Body of pancreas (tissue), 4 donors: ENCODE results near the gene LAMA5. TPM values are rescaled to one million over a fixed set of nuclear protein-coding genes. Genes with fewer than 3 reads are reported as not detected.

Experiments used
- ATAC-seq: fragments of 150-250 bp; one replicate; pipeline ENCODE4 v1.9.1; 2016
- DNase-seq, 4 donors: peaks; one replicate each; pipeline ENCODE4 v3.0.0-alpha.2; 2019
- H3K27ac ChIP-seq, 4 donors: fragments of 200-600 bp; sonication (generic); 1 replicate in 3 of 4; 2 replicates in 1 of 4; pipeline versions ENCODE4 v1.5.1 to v1.6.1; 2016 to 2019; ENCODE audit warnings: mild to moderate bottlenecking in 1 of 4, mixed read lengths in 1 of 4, moderate library complexity in 1 of 4
- H3K27me3 ChIP-seq, 2 donors: fragments of 200-600 bp; sonication (generic); one replicate each; pipeline ENCODE4 v1.6.0; 2016; ENCODE audit warnings: mild to moderate bottlenecking in 1 of 2
- H3K36me3 ChIP-seq, 2 donors: fragments of 200-600 bp; sonication (generic); replicated peaks in 1 of 2; 2 replicates each; pipeline ENCODE4 v1.5.1; 2016; ENCODE audit warnings: low read depth in 2 of 2; ENCODE audit not compliant: insufficient read depth in 1 of 2
- H3K4me1 ChIP-seq: fragments of 200-600 bp; sonication (generic); one replicate; pipeline ENCODE4 v1.6.0; 2016
- H3K4me3 ChIP-seq, 2 donors: fragments of 200-600 bp; sonication (generic); 1 replicate in 1 of 2; 2 replicates in 1 of 2; pipeline ENCODE4 v1.5.1; 2016 to 2019
- H3K9me3 ChIP-seq, 3 donors: fragments of 200-600 bp; sonication (generic); 1 replicate in 2 of 3; 2 replicates in 1 of 3; pipeline ENCODE4 v1.5.1; 2016
- CTCF ChIP-seq, 7 experiments: fragments of 450-650 bp in 4 of 7; fragments of 200-600 bp in 3 of 7; sonication (generic) in 3 of 7; IDR thresholded peaks; one replicate each; pipeline ENCODE4 v1.5.1; 2016 to 2019; ENCODE audit warnings: antibody characterized with exemption in 7 of 7
- POLR2A ChIP-seq, 3 donors: fragments of 450-650 bp; IDR thresholded peaks; one replicate each; pipeline ENCODE4 v1.6.1; 2016; ENCODE audit warnings: antibody characterized with exemption in 3 of 3, mild to moderate bottlenecking in 2 of 3
- WGBS, 2 donors: methylation state at CpG; one replicate each; pipeline ENCODE4 v1.1.5; 2017; 5-methylcytosine and 5-hydroxymethylcytosine counted together
- intact Hi-C: fragments of 100-400 bp; cut with DNase I; formaldehyde crosslinking; loops from one replicate; pipeline ENCODE4 v1.15.1; 2023
- total RNA-seq, 2 donors: library from RNA; depleted of rRNA; stranded (reverse); fragments of >200 nt; gene quantifications; one replicate each; pipeline ENCODE4 v1.1.0, GENCODE V29; 2016

LAMA5 gene
- total RNA-seq, 2 donors from 2014 or later = 115 to 185 TPM

GRCh38 chr20:62347445-62347844 lies 19.7 kb downstream of the LAMA5 start:
- Histone ChIP-seq H3K9me3 (no peaks in the 10 kb centered on the region), H3K27ac (no peak overlapping the region), H3K4me1 (no peaks in the 10 kb centered on the region), H3K4me3 (no peak overlapping the region), H3K27me3 (no peaks in the 10 kb centered on the region), H3K36me3 (peaks cover 3 to 8% of the 10 kb centered on the region in 2 donors)
- WGBS, 2 donors = 78 to 92% methylated on average over 3 to 9 of the region's 9 CpGs
- TF ChIP-seq POLR2A (IDR thresholded peaks at IDR 0.05) (no peak), CTCF (IDR thresholded peaks at IDR 0.05) (no peak)
- intact Hi-C loops = no loop called here
- DNase-seq = no peak
- ATAC-seq = no peak

- intact Hi-C loops = no loop called here
- TF ChIP-seq CTCF (IDR thresholded peaks at IDR 0.05) (no peak), POLR2A (IDR thresholded peaks at IDR 0.05) (no peak)
- Histone ChIP-seq H3K36me3 (peaks cover 3 to 8% of the 10 kb centered on the region in 2 donors), H3K9me3 (no peaks in the 10 kb centered on the region), H3K4me1 (no peaks in the 10 kb centered on the region), H3K27ac (no peak overlapping the region), H3K4me3 (no peak overlapping the region), H3K27me3 (no peaks in the 10 kb centered on the region)
- DNase-seq = no peak
- ATAC-seq = no peak
- 92 to 100% methylated on average over 2 to 9 of the region's 10 CpGs for WGBS, 2 donors
Measured at GRCh38 chr20:62347151-62347404, 20.0 kb downstream of the LAMA5 start.

GRCh38 chr20:62346398-62347150 lies 20.5 kb downstream of the LAMA5 start:
- Histone ChIP-seq H3K4me1 (no peaks in the 10 kb centered on the region), H3K27ac (no peak overlapping the region), H3K9me3 (no peaks in the 10 kb centered on the region), H3K4me3 (no peak overlapping the region), H3K27me3 (no peaks in the 10 kb centered on the region), H3K36me3 (peaks cover 3 to 8% of the 10 kb centered on the region in 2 donors)
- intact Hi-C loops = no loop called here
- no peak for DNase-seq
- TF ChIP-seq POLR2A (IDR thresholded peaks at IDR 0.05) = no peak
- no peak for TF ChIP-seq CTCF (IDR thresholded peaks at IDR 0.05)
- WGBS, 2 donors = 93 to 96% methylated on average over 8 to 25 of the region's 34 CpGs
- ATAC-seq = no peak

GRCh38 chr20:62345681-62346370 lies 21.3 kb downstream of the LAMA5 start:
- H3K9me3 ChIP-seq = no peaks in the 10 kb centered on the region
- H3K36me3 ChIP-seq = peaks cover 0 to 8% of the 10 kb centered on the region in 2 donors
- 79 to 85% methylated on average over 14 to 25 of the region's 25 CpGs for WGBS, 2 donors
- intact Hi-C loops = no loop called here
- no peaks in the 10 kb centered on the region for H3K27me3 ChIP-seq
- H3K4me1 ChIP-seq = no peaks in the 10 kb centered on the region
- DNase-seq (no peak), ATAC-seq (no peak)
- no peak overlapping the region for H3K27ac ChIP-seq
- TF ChIP-seq POLR2A (IDR thresholded peaks at IDR 0.05) (no peak), CTCF (IDR thresholded peaks at IDR 0.05) (no peak)
- no peak overlapping the region for H3K4me3 ChIP-seq

GRCh38 chr20:62344782-62345181 lies 22.3 kb downstream of the LAMA5 start:
- intact Hi-C loops = no loop called here
- 94 to 95% methylated on average over 10 of the region's 10 CpGs for WGBS, 2 donors
- TF ChIP-seq CTCF (IDR thresholded peaks at IDR 0.05) = no peak
- no peak for TF ChIP-seq POLR2A (IDR thresholded peaks at IDR 0.05)
- ATAC-seq (no peak), DNase-seq (no peak)
- H3K4me1 ChIP-seq = no peaks in the 10 kb centered on the region
- no peak overlapping the region for H3K27ac ChIP-seq
- peaks cover 0 to 8% of the 10 kb centered on the region in 2 donors for H3K36me3 ChIP-seq
- no peak overlapping the region for H3K4me3 ChIP-seq
- H3K27me3 ChIP-seq = no peaks in the 10 kb centered on the region
- no peaks in the 10 kb centered on the region for H3K9me3 ChIP-seq
